GM12872 (cell line): ENCODE data around the gene DEUP1.

Experiments
- CTCF ChIP-seq: IDR thresholded peaks from 3 replicates; pipeline ENCODE4 v1.5.1; 2011; ENCODE audit warnings: low read depth, mild to moderate bottlenecking, low read length, moderate library complexity; ENCODE audit not compliant: insufficient read depth

DEUP1 gene

GRCh38 chr11:93480756-93481155, 150.2 kb downstream of the DEUP1 start:
- no peak for TF ChIP-seq CTCF

GRCh38 chr11:93481279-93481678, 150.7 kb downstream of the DEUP1 start:
- no peak for TF ChIP-seq CTCF

- TF ChIP-seq CTCF, result no peak
Observed at GRCh38 chr11:93481696-93482095, 151.2 kb downstream of the DEUP1 start.

- TF ChIP-seq CTCF, result no peak
Observed at GRCh38 chr11:93482556-93482955, 152.0 kb downstream of the DEUP1 start.

GRCh38 chr11:93484716-93485115, 154.2 kb downstream of the DEUP1 start:
- no peak for TF ChIP-seq CTCF

GRCh38 chr11:93485983-93486382, 155.4 kb downstream of the DEUP1 start:
- TF ChIP-seq CTCF, result no peak

- no peak for TF ChIP-seq CTCF
Observed at GRCh38 chr11:93487032-93487483, 156.5 kb downstream of the DEUP1 start.
